Measurements from ENCODE around the gene GNG12. TPM values are rescaled to one million over a fixed set of nuclear protein-coding genes. Genes with fewer than 3 reads are reported as not detected.

Gene GNG12
- total RNA-seq, 2 donors from 2014 or later = 116 to 137 TPM

DNA sequence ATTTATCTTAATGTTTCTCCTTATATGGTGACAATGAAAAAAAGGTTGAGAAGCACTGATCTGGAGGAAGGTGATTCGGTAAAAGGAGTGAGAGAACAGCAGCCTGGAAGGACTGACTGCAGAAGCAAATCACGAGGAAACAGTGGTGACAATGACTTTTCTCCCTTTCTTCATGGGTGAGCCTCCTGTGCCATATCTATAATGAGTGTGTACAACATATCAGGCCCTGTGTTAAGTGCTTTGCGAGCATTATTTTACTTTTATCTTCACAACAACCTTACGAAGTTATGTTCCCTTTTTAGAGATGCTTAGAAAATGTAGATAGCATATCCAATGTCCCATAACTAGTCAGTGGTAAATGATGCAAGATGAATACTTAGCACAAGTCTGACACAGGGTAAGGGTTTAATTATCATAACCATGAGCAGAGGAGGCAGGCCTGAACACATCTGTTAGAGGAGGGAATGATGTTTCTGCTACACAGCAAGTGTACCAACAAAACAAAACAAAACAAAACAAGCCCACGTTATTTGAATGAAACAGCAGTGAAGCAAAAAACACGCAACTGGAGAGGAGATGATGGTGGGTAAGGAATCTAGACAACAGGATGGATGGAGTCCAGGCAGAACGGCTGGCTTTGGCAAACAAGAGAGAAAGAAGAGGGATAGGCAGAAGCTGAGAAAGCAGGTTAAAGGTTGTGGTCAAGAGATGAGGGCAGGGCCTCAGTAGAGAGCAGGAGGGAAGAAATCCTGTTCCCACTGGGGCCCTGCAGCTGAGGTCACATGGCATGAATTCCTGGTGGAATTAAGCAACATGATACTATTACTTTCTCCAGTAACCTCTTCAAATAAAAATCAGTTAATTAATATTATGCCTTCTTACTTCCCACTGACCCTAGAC, 29.6 kb downstream of the GNG12 start:
- TF ChIP-seq CTCF (IDR thresholded peaks at IDR 0.05) = no peak
- Histone ChIP-seq H3K27ac (peak overlapping the region in 1 of 2 donors; percentile 37), H3K27me3 (replicated peaks; ENCODE audit: insufficient read depth) (no peaks in the 10 kb centered on the region), H3K4me3 (peak overlapping the region; percentile 9), H3K9me3 (no peaks in the 10 kb centered on the region), H3K36me3 (no peaks in the 10 kb centered on the region), H3K4me1 (ENCODE audit: control insufficient read depth in 1 of 2, low read depth in 2 of 2) (peaks cover 32 to 49% of the 10 kb centered on the region in 2 donors)
- ATAC-seq (ENCODE audit: insufficient number of reproducible peaks, low FRiP score, low read depth) (no peak), DNase-seq (ENCODE audit: low spot score) (no peak)

- no peak overlapping the region for H3K4me3 ChIP-seq
- no peaks in the 10 kb centered on the region for H3K9me3 ChIP-seq
- no peaks in the 10 kb centered on the region for H3K27me3 ChIP-seq (replicated peaks; ENCODE audit: insufficient read depth)
- peak overlapping the region in 1 of 2 donors; percentile 39 for H3K27ac ChIP-seq
- no peak for TF ChIP-seq CTCF (IDR thresholded peaks at IDR 0.05)
- DNase-seq (ENCODE audit: low spot score) (no peak), ATAC-seq (ENCODE audit: insufficient number of reproducible peaks, low FRiP score, low read depth) (no peak)
- peaks cover 29 to 38% of the 10 kb centered on the region in 2 donors for H3K4me1 ChIP-seq (ENCODE audit: control insufficient read depth in 1 of 2, low read depth in 2 of 2)
- no peaks in the 10 kb centered on the region for H3K36me3 ChIP-seq
Measured at GRCh38 chr1:67802565-67802964, 30.7 kb downstream of the GNG12 start.

DNA sequence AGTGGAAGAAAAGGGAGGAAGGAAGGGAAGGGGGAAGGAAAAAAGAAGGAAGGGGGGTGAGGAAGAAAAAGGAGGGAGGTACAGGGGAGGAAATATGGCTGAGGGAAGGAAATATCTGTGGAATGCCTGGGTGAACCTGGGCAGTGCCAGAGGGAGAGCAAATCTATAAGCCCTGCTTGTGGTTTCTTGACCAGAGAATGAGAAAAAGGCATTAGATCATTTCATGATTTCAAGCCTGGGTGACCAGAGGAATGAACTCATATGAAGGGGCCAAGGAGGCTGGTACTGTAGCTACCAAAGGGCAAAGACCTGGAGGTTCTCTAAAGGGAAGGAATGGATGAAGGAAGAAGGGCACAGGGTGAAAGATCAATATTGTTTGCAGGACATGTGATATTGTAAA, 31.4 kb downstream of the GNG12 start:
- Histone ChIP-seq H3K36me3 (no peaks in the 10 kb centered on the region), H3K4me1 (ENCODE audit: control insufficient read depth in 1 of 2, low read depth in 2 of 2) (peaks cover 29 to 38% of the 10 kb centered on the region in 2 donors), H3K9me3 (no peaks in the 10 kb centered on the region), H3K27me3 (replicated peaks; ENCODE audit: insufficient read depth) (no peaks in the 10 kb centered on the region), H3K27ac (no peak overlapping the region), H3K4me3 (no peak overlapping the region)
- TF ChIP-seq CTCF (IDR thresholded peaks at IDR 0.05) = no peak
- no peak for ATAC-seq (ENCODE audit: insufficient number of reproducible peaks, low FRiP score, low read depth)
- no peak for DNase-seq (ENCODE audit: low spot score)

GRCh38 chr1:67795179-67795912, 37.9 kb downstream of the GNG12 start:
- Histone ChIP-seq H3K9me3 (no peaks in the 10 kb centered on the region), H3K4me1 (ENCODE audit: control insufficient read depth in 1 of 2, low read depth in 2 of 2) (peaks cover 33 to 60% of the 10 kb centered on the region in 2 donors), H3K27ac (peak overlapping the region in 1 of 2 donors; percentile 82), H3K4me3 (no peak overlapping the region), H3K27me3 (replicated peaks; ENCODE audit: insufficient read depth) (no peaks in the 10 kb centered on the region), H3K36me3 (no peaks in the 10 kb centered on the region)
- ATAC-seq (ENCODE audit: insufficient number of reproducible peaks, low FRiP score, low read depth) (no peak), DNase-seq (ENCODE audit: low spot score) (no peak)
- no peak for TF ChIP-seq CTCF (IDR thresholded peaks at IDR 0.05)

GRCh38 chr1:67793562-67793961, 39.7 kb downstream of the GNG12 start:
- H3K4me1 ChIP-seq (ENCODE audit: control insufficient read depth in 1 of 2, low read depth in 2 of 2) = peaks cover 38 to 77% of the 10 kb centered on the region in 2 donors
- peak overlapping the region; percentile 74 to 82 for H3K27ac ChIP-seq
- H3K4me3 ChIP-seq = peak overlapping the region; percentile 4
- TF ChIP-seq CTCF (IDR thresholded peaks at IDR 0.05) = no peak
- H3K27me3 ChIP-seq (replicated peaks; ENCODE audit: insufficient read depth) = no peaks in the 10 kb centered on the region
- H3K9me3 ChIP-seq = no peaks in the 10 kb centered on the region
- ATAC-seq (ENCODE audit: insufficient number of reproducible peaks, low FRiP score, low read depth) (no peak), DNase-seq (ENCODE audit: low spot score) (no peak)
- H3K36me3 ChIP-seq = no peaks in the 10 kb centered on the region
